Endothelial cell of umbilical vein (primary cell): ENCODE data around the gene FAM228B. TPM values are rescaled to one million over a fixed set of nuclear protein-coding genes. Genes with fewer than 3 reads are reported as not detected.
"Not testable (repeated sequence)": the region's sequence is repeated elsewhere in the genome, so short reads cannot be mapped to it uniquely, and the experiment has no call there.

Experiments used
- BruUV-seq: library from RNA; stranded (reverse); fragments of 400-500 nt; replicated peaks from 2 replicates; lab custom pipeline; 2021; lab: Mats Ljungman, UMichigan
- CTCF ChIA-PET: fragments of 300-600, 350-600 bp; sonication (Branson Sonifier 250); formaldehyde crosslinking; loops from one replicate; lab custom pipeline; 2021; ENCODE audit warnings: antibody characterized with exemption, inconsistent platforms; lab: Charles Lee
- POLR2A ChIA-PET: fragments of 300-600, 350-600 bp; sonication (Branson Sonifier 250); formaldehyde crosslinking; loops from one replicate; lab custom pipeline; 2021; ENCODE audit warnings: antibody characterized with exemption, inconsistent platforms; lab: Charles Lee
- DNase-seq: peaks from one replicate; pipeline ENCODE4 v3.0.0-alpha.2; 2011; ENCODE audit warnings: low read depth, low spot score
- FAIRE-seq: peaks from 2 replicates; lab custom pipeline; 2011; peaks lifted over from hg19 to GRCh38; lab: Jason Lieb, UNC
- H2AFZ ChIP-seq: 2 replicates; pipeline ENCODE4 v1.6.0; 2012; ENCODE audit warnings: low read depth, low read length, control low read depth, inconsistent platforms
- H3K27ac ChIP-seq: 2 replicates; pipeline ENCODE4 v1.5.1; 2011; ENCODE audit warnings: low read depth, mild to moderate bottlenecking, control low read depth, low read length, moderate library complexity; ENCODE audit not compliant: insufficient read depth
- H3K27me3 ChIP-seq, 2 experiments: 2 replicates each; pipeline versions ENCODE4 v1.6.0 to v1.6.1; 2011; ENCODE audit warnings: low read length in 2 of 2, mixed read lengths in 1 of 2; ENCODE audit not compliant: control insufficient read depth in 2 of 2, insufficient read depth in 2 of 2
- H3K36me3 ChIP-seq, 2 experiments: 2 replicates in 1 of 2; 3 replicates in 1 of 2; pipeline ENCODE4 v1.5.1; 2011; ENCODE audit warnings: low read length in 2 of 2, mild to moderate bottlenecking in 1 of 2, moderate library complexity in 1 of 2; ENCODE audit not compliant: control insufficient read depth in 2 of 2, insufficient read depth in 2 of 2; ENCODE audit errors: extremely low read depth in 1 of 2
- H3K4me1 ChIP-seq: 3 replicates; pipeline ENCODE4 v1.5.1; 2011; ENCODE audit warnings: mild to moderate bottlenecking, low read length; ENCODE audit not compliant: control insufficient read depth, insufficient read depth; ENCODE audit errors: extremely low read depth
- H3K4me2 ChIP-seq: 2 replicates; pipeline ENCODE4 v1.6.1; 2011; ENCODE audit warnings: low read length, control low read depth, mixed read lengths; ENCODE audit not compliant: insufficient read depth
- H3K4me3 ChIP-seq, 3 experiments: fragments of 200-600 bp in 1 of 3; sonication (generic), shearing (Covaris generic) in 1 of 3; replicated peaks in 1 of 3; 2 replicates each; pipeline ENCODE4 v1.5.1; 2011 to 2016; ENCODE audit warnings: control low read depth in 3 of 3, low read length in 3 of 3, mild to moderate bottlenecking in 2 of 3, inconsistent platforms in 1 of 3, low read depth in 1 of 3, moderate library complexity in 1 of 3; ENCODE audit not compliant: insufficient read depth in 1 of 3
- H3K79me2 ChIP-seq: 2 replicates; pipeline ENCODE4 v1.6.0; 2012; ENCODE audit warnings: low read length, inconsistent platforms; ENCODE audit not compliant: control insufficient read depth, insufficient read depth
- H3K9ac ChIP-seq: replicated peaks from 2 replicates; pipeline ENCODE3; 2011; ENCODE audit warnings: low read length, control low read depth; ENCODE audit not compliant: insufficient read depth; ENCODE audit errors: extremely low read depth
- H3K9me1 ChIP-seq: replicated peaks from 3 replicates; pipeline ENCODE4 v1.6.0; 2011; ENCODE audit warnings: mild to moderate bottlenecking, low read length; ENCODE audit not compliant: control insufficient read depth, insufficient read depth; ENCODE audit errors: extremely low read depth
- H3K9me3 ChIP-seq: replicated peaks from 2 replicates; pipeline ENCODE4 v1.5.1; 2012; ENCODE audit warnings: low read length, inconsistent platforms; ENCODE audit not compliant: control insufficient read depth, insufficient read depth
- H4K20me1 ChIP-seq: replicated peaks from 2 replicates; pipeline ENCODE3; 2011; ENCODE audit warnings: mild to moderate bottlenecking, low read length; ENCODE audit not compliant: control insufficient read depth, insufficient read depth; ENCODE audit errors: extremely low read depth
- dilution Hi-C: fragments of 300-500 bp; cut with MboI; formaldehyde crosslinking; loops from one replicate; pipeline ENCODE4 v1.15.0; 2019; ENCODE audit warnings: low sequenced_read_pairs; ENCODE audit not compliant: extremely low pct_ligation_motif_present
- intact Hi-C: fragments of 100-400 bp; cut with micrococcal nuclease; formaldehyde crosslinking; loops from one replicate; pipeline ENCODE4 v1.10.0; 2022
- polyA plus RNA-seq, 4 experiments: library from polyadenylated mRNA; depleted of rRNA in 3 of 4; stranded (reverse) in 3 of 4; unstranded in 1 of 4; fragments of >200 nt; gene quantifications; 2 replicates each; pipeline versions ENCODE4 v1.2.1 to v1.2.3, GENCODE V29; 2011 to 2012; ENCODE audit warnings: missing spikeins in 1 of 4
- total RNA-seq: library from RNA; stranded (reverse); gene quantifications from 2 replicates; pipeline ENCODE4 v1.2.3, GENCODE V29; 2021

FAM228B gene
- total and polyA plus RNA-seq, 2 donors (not counting 3 experiments of a cell fraction or from before 2014, with no cell fraction given), result 1.6 to 11.9 TPM

- H3K36me3 ChIP-seq, dilution Hi-C loops, H3K9me3 ChIP-seq, H3K9ac ChIP-seq, H3K4me1 ChIP-seq, H3K27me3 ChIP-seq, BruUV-seq, DNase-seq, H3K4me2 ChIP-seq, intact Hi-C loops, H2AFZ ChIP-seq, CTCF ChIA-PET, H3K4me3 ChIP-seq, H4K20me1 ChIP-seq, POLR2A ChIA-PET, H3K9me1 ChIP-seq, H3K27ac ChIP-seq, FAIRE-seq, H3K79me2 ChIP-seq: not testable (repeated sequence)
Observed at GRCh38 chr2:24093270-24093669, 30.0 kb upstream of the FAM228B start.

DNA sequence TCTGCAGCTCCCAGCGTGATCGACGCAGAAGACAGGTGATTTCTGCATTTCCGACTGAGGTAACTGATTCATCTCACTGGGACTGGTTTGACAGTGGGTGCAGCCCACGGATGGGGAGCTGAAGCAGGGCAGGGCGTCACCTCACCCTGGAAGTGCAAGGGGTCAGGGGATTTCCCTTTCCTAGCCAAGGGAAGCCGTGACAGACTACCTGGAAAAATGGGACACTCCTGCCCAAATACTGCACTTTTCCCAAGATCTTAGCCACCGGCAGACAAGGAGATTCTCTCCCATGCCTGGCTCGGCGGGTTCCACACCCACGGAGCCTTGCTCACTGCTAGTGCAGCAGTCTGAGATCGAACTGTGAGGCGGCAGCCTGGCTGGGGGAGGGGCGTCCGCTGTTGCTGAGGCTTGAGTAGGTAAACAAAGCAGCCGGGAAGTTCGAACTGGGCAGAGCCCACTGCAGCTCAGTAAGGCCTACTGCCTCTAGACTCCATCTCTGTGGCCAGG, 28.0 kb upstream of the FAM228B start:
- H3K9me1 ChIP-seq, H3K4me2 ChIP-seq, H3K36me3 ChIP-seq, H3K27ac ChIP-seq, POLR2A ChIA-PET, H2AFZ ChIP-seq, H3K4me1 ChIP-seq, DNase-seq, BruUV-seq, H3K9me3 ChIP-seq, H3K79me2 ChIP-seq, H3K4me3 ChIP-seq, H4K20me1 ChIP-seq, intact Hi-C loops, dilution Hi-C loops, FAIRE-seq, H3K9ac ChIP-seq, H3K27me3 ChIP-seq: not testable (repeated sequence)
- CTCF ChIA-PET, result interaction anchor here (2.0 kb wide), 1 partner anchor 11 kb away, joined by 5 read pairs; the partner anchor contains the start of gene TP53I3

GRCh38 chr2:24100732-24101131, 22.5 kb upstream of the FAM228B start:
- H3K4me2 ChIP-seq, H3K4me1 ChIP-seq, H3K9ac ChIP-seq, H3K9me3 ChIP-seq, CTCF ChIA-PET, dilution Hi-C loops, H3K36me3 ChIP-seq, BruUV-seq, H3K79me2 ChIP-seq, DNase-seq, POLR2A ChIA-PET, H4K20me1 ChIP-seq, H3K27ac ChIP-seq, H3K4me3 ChIP-seq, H2AFZ ChIP-seq, intact Hi-C loops, FAIRE-seq, H3K27me3 ChIP-seq, H3K9me1 ChIP-seq: not testable (repeated sequence)
